HepG2 (cell line): Measurements from ENCODE around the gene C3orf62.

Source experiments
- CTCF ChIP-seq: sonication (generic); formaldehyde crosslinking; IDR thresholded peaks from 2 replicates; pipeline ENCODE4 v1.5.0; 2020; ENCODE audit warnings: mild to moderate bottlenecking, missing genetic modification reagents, moderate library complexity
- MZF1 ChIP-seq: sonication (generic); formaldehyde crosslinking; IDR thresholded peaks from 2 replicates; pipeline ENCODE4 v1.8.1; 2023; ENCODE audit warnings: mild to moderate bottlenecking, missing genetic modification reagents, borderline replicate concordance
- POLR2A ChIP-seq, 2 experiments: IDR thresholded peaks; 2 replicates each; pipeline ENCODE4 v1.6.1; 2011; ENCODE audit warnings: low read depth in 2 of 2, low read length in 2 of 2, mild to moderate bottlenecking in 1 of 2, moderate library complexity in 1 of 2; ENCODE audit not compliant: insufficient read depth in 1 of 2
- ZC3H13 ChIP-seq: sonication (generic); formaldehyde crosslinking; IDR thresholded peaks from 2 replicates; pipeline ENCODE4 v1.8.1; 2023; ENCODE audit warnings: mild to moderate bottlenecking, missing genetic modification reagents, moderate library complexity
- ZNF282 ChIP-seq: fragments of 450-650 bp; IDR thresholded peaks from 2 replicates; pipeline ENCODE4 v1.6.1; 2018; ENCODE audit not compliant: partially characterized antibody
- ZNF335 ChIP-seq: sonication (generic); formaldehyde crosslinking; IDR thresholded peaks from 2 replicates; pipeline ENCODE4 v1.4.0; 2020; ENCODE audit warnings: missing genetic modification reagents
- ZNF569 ChIP-seq: sonication (generic); formaldehyde crosslinking; IDR thresholded peaks from 2 replicates; pipeline ENCODE4 v1.5.0; 2020; ENCODE audit warnings: mild to moderate bottlenecking, missing genetic modification reagents, moderate library complexity, borderline replicate concordance
- ZNF749 ChIP-seq: sonication (generic); formaldehyde crosslinking; IDR thresholded peaks from 2 replicates; pipeline ENCODE4 v1.8.0; 2022; ENCODE audit warnings: mild to moderate bottlenecking, missing genetic modification reagents, moderate library complexity, borderline replicate concordance
- ZNF784 ChIP-seq: sonication (generic); formaldehyde crosslinking; IDR thresholded peaks from 2 replicates; pipeline ENCODE4 v1.5.1; 2020; ENCODE audit warnings: missing genetic modification reagents, mild to moderate bottlenecking, borderline replicate concordance
- TF ChIP-seq, protein P1 (sequence below): sonication (generic); formaldehyde crosslinking; IDR thresholded peaks from 2 replicates; pipeline ENCODE4 v1.8.1; 2023; ENCODE audit warnings: mild to moderate bottlenecking, inconsistent platforms, moderate library complexity, missing genetic modification reagents, borderline replicate concordance
- TF ChIP-seq, protein P2 (sequence below): IDR thresholded peaks from 2 replicates; pipeline ENCODE4 v1.6.1; 2016; ENCODE audit warnings: low read depth, control low read depth

GRCh38 chr3:49302613-49303012 lies 25.6 kb upstream of the C3orf62 start:
- TF ChIP-seq, protein P1, sequence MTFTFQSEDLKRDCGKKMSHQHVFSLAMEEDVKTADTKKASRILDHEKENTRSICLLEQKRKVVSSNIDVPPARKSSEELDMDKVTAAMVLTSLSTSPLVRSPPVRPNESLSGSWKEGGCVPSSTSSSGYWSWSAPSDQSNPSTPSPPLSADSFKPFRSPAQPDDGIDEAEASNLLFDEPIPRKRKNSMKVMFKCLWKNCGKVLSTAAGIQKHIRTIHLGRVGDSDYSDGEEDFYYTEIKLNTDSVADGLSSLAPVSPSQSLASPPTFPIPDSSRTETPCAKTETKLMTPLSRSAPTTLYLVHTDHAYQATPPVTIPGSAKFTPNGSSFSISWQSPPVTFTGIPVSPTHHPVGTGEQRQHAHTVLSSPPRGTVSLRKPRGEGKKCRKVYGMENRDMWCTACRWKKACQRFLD (CRISPR knock-in tag): no peak
- no peak for TF ChIP-seq ZNF335
- no peak for TF ChIP-seq ZNF784
- no peak for TF ChIP-seq ZNF569 (CRISPR knock-in tag)
- no peak for TF ChIP-seq ZC3H13 (CRISPR knock-in tag)
- TF ChIP-seq, protein P2, sequence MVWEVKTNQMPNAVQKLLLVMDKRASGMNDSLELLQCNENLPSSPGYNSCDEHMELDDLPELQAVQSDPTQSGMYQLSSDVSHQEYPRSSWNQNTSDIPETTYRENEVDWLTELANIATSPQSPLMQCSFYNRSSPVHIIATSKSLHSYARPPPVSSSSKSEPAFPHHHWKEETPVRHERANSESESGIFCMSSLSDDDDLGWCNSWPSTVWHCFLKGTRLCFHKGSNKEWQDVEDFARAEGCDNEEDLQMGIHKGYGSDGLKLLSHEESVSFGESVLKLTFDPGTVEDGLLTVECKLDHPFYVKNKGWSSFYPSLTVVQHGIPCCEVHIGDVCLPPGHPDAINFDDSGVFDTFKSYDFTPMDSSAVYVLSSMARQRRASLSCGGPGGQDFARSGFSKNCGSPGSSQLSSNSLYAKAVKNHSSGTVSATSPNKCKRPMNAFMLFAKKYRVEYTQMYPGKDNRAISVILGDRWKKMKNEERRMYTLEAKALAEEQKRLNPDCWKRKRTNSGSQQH (CRISPR knock-in tag): no peak
- no peak for TF ChIP-seq POLR2A (IDR thresholded peaks at IDR 0.05; ENCODE audit: insufficient read depth in 1 of 2, low read depth in 2 of 2, low read length in 2 of 2)
- TF ChIP-seq MZF1: no peak
- no peak for TF ChIP-seq CTCF (CRISPR knock-in tag)
- TF ChIP-seq ZNF749 (CRISPR knock-in tag): no peak
- no peak for TF ChIP-seq ZNF282
